Measurements from ENCODE around the gene URB1.

DNA sequence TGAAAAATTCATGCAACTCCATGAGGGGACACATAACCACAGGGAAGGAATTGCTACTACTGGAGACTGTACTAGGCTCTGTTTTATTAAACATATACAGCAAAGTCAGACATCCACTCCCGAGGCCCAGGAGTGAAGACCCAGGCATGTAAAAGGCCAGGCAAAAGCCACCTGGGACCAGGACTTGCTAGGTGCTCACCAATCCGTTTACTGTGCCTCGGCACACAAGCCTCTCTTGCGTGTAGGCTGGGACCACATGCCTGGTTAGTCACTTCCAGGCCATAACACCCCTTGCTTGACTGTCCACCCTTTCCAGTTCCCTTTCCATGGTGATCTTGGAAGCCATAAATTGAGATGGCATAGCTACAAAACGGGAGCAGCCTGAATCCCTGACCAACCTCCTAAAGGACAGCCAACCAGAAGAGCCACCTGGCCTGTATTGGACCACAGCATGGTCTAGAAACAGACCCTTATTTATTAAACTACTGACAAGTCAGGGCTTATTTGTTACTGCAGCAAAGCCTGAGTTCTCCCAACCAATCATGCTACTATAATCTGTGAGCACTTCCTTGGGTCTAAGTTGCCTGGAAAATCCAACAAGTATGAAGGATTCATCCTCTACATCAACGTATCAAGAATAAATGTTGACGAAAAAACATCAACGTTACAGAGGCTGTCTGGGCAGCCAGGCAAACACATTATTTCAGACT lies 39.7 kb downstream of the URB1 start:
- TF ChIP-seq YY1 (IDR thresholded peaks at IDR 0.05; ENCODE audit: insufficient read depth, insufficient read length) = no peak
- TF ChIP-seq ZNF274 (IDR thresholded peaks at IDR 0.05; ENCODE audit: low read depth, low read length) = no peak

All from NT2/D1 (cell line).